Mesodermal cell (in vitro differentiated cells): ENCODE data around the gene PCSK6.

ENCODE experiments used
- H3K27ac ChIP-seq: 2 replicates; pipeline ENCODE4 v1.7.0; 2013; ENCODE audit warnings: mild to moderate bottlenecking, low read depth, low read length, moderate library complexity; ENCODE audit not compliant: severe bottlenecking
- H3K36me3 ChIP-seq: 2 replicates; pipeline ENCODE4 v1.7.1; 2013; ENCODE audit warnings: mild to moderate bottlenecking, low read length, moderate library complexity; ENCODE audit not compliant: control insufficient read depth, insufficient read depth
- H3K4me1 ChIP-seq: one replicate; pipeline ENCODE4 v1.7.1; 2013; ENCODE audit warnings: mild to moderate bottlenecking, low read length; ENCODE audit not compliant: insufficient read depth, control insufficient read depth, poor library complexity, severe bottlenecking
- H3K4me3 ChIP-seq: 2 replicates; pipeline ENCODE4 v1.7.0; 2013; ENCODE audit warnings: low read length, control low read depth, mild to moderate bottlenecking; ENCODE audit not compliant: insufficient read depth, poor library complexity, severe bottlenecking; ENCODE audit errors: extremely low read depth
- H3K9me3 ChIP-seq: 2 replicates; pipeline ENCODE4 v1.7.1; 2013; ENCODE audit warnings: mild to moderate bottlenecking, low read length, moderate library complexity; ENCODE audit not compliant: control insufficient read depth
- WGBS, 2 experiments: methylation state at CpG; one replicate each; pipeline ENCODE4 v1.1.5; 2013; ENCODE audit warnings: missing lambda C conversion rate in 2 of 2; ENCODE audit not compliant: insufficient coverage in 2 of 2; 5-methylcytosine and 5-hydroxymethylcytosine counted together

Gene PCSK6

GRCh38 chr15:101325263-101326025 is 164.1 kb downstream of the PCSK6 start:
- WGBS, 2 experiments = 89 to 94% methylated on average over 13 to 19 of the region's 19 CpGs
- Histone ChIP-seq H3K27ac (no peak overlapping the region), H3K9me3 (no peaks in the 10 kb centered on the region)

GRCh38 chr15:101324524-101325177 is 164.9 kb downstream of the PCSK6 start:
- H3K4me3 ChIP-seq = no peak overlapping the region
- 90 to 92% methylated on average over 11 to 13 of the region's 13 CpGs for WGBS, 2 experiments
- no peaks in the 10 kb centered on the region for H3K4me1 ChIP-seq
- no peaks in the 10 kb centered on the region for H3K9me3 ChIP-seq
- H3K27ac ChIP-seq = no peak overlapping the region
- H3K36me3 ChIP-seq = no peaks in the 10 kb centered on the region

More at GRCh38 chr15:101325263-101326025, 164.1 kb downstream of the PCSK6 start:
- Histone ChIP-seq H3K4me1 (no peaks in the 10 kb centered on the region), H3K36me3 (no peaks in the 10 kb centered on the region), H3K4me3 (no peak overlapping the region)

DNA sequence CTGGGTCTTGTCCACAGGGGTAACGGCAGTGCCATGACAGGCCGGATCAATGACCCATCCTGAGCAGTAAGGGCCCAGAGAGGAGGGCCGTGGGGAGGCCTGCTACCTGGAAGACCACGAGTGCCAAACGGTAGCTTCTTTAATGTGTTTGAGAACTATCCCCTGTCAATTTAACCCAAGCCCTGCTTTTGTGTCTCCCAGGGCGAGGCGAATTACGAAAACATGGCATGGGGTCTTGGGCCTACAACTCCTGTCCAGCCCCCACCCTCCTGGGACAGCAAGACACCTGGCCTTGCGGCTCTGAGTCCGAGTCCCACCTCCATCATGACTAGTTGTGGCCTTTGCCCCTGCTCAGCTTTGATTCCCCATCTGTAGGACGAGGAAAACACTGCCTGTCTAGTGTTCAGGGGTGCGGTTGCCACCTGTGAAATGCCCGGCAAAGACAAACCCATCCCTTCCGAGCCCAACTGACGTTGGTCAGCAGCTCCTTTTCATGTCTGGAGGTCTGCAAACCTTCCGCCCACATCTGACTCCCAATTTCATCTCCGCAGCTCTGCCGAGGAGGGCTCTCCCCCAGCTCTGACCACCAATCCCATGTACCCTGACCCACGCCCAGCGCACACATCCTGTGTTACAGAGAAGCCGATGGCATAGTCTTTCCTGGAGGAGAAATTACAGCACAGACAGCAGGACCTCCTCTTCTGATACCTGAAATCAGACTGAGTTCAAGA is 165.5 kb downstream of the PCSK6 start:
- Histone ChIP-seq H3K4me3 (no peak overlapping the region), H3K36me3 (no peaks in the 10 kb centered on the region), H3K4me1 (no peaks in the 10 kb centered on the region), H3K9me3 (no peaks in the 10 kb centered on the region), H3K27ac (no peak overlapping the region)
- WGBS, 2 experiments = 91 to 92% methylated on average over 19 to 21 of the region's 21 CpGs

DNA sequence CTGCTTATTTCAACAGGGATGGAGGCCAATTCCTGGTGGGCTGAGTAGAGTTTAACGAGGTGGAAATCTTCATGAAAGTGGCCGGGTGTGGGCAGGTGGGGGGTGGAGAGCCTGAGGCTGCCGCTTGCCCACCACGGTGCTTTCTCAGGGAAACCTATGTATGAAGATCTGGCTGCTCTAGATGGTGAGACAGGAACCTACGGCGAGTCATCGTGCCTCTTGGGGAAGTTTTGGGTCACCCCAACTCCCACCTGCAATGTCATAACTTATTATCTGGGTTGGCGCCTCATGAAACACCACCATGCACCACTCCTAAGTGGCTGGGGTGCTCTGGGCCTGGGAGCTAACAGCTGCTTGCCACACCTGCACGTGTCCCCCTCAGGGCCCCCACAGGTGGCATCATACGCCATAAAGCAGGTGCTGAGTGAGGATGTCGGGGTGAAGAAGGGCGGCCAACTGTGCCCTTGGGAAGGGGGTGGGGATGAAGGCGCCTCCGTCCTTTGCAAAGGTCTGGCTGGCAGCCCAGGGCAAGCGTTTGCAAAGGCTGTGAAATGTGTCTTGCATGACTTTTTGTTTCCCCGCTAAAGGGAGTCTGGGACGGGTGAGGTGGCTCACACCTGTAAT is 166.5 kb downstream of the PCSK6 start:
- Histone ChIP-seq H3K4me3 (no peak overlapping the region), H3K4me1 (no peaks in the 10 kb centered on the region), H3K9me3 (no peaks in the 10 kb centered on the region), H3K36me3 (no peaks in the 10 kb centered on the region), H3K27ac (no peak overlapping the region)
- 95 to 98% methylated on average over 15 to 16 of the region's 17 CpGs for WGBS, 2 experiments

- no peak overlapping the region for H3K4me3 ChIP-seq
- H3K36me3 ChIP-seq = no peaks in the 10 kb centered on the region
- 91 to 92% methylated on average over 16 of the region's 21 CpGs for WGBS, 2 experiments
- H3K27ac ChIP-seq = no peak overlapping the region
- no peaks in the 10 kb centered on the region for H3K9me3 ChIP-seq
- no peaks in the 10 kb centered on the region for H3K4me1 ChIP-seq
Observed at GRCh38 chr15:101322016-101322695, 167.4 kb downstream of the PCSK6 start.

GRCh38 chr15:101320501-101321052 is 168.9 kb downstream of the PCSK6 start:
- WGBS, 2 experiments = 77 to 88% methylated on average over 21 of the region's 21 CpGs
- no peak overlapping the region for H3K27ac ChIP-seq
- H3K9me3 ChIP-seq = no peaks in the 10 kb centered on the region
- H3K4me1 ChIP-seq = no peaks in the 10 kb centered on the region
- H3K4me3 ChIP-seq = no peak overlapping the region
- H3K36me3 ChIP-seq = no peaks in the 10 kb centered on the region

GRCh38 chr15:101318839-101319238 is 170.7 kb downstream of the PCSK6 start:
- Histone ChIP-seq H3K36me3 (no peaks in the 10 kb centered on the region), H3K27ac (no peak overlapping the region), H3K4me1 (no peaks in the 10 kb centered on the region), H3K4me3 (no peak overlapping the region), H3K9me3 (no peaks in the 10 kb centered on the region)
- WGBS, 2 experiments = 62 to 89% methylated on average over 5 to 6 of the region's 7 CpGs

- H3K9me3 ChIP-seq = no peaks in the 10 kb centered on the region
- no peak overlapping the region for H3K4me3 ChIP-seq
- 88 to 90% methylated on average over 17 to 18 of the region's 20 CpGs for WGBS, 2 experiments
- no peaks in the 10 kb centered on the region for H3K4me1 ChIP-seq
- H3K27ac ChIP-seq = no peak overlapping the region
- no peaks in the 10 kb centered on the region for H3K36me3 ChIP-seq
Observed at GRCh38 chr15:101318147-101318819, 171.2 kb downstream of the PCSK6 start.

DNA sequence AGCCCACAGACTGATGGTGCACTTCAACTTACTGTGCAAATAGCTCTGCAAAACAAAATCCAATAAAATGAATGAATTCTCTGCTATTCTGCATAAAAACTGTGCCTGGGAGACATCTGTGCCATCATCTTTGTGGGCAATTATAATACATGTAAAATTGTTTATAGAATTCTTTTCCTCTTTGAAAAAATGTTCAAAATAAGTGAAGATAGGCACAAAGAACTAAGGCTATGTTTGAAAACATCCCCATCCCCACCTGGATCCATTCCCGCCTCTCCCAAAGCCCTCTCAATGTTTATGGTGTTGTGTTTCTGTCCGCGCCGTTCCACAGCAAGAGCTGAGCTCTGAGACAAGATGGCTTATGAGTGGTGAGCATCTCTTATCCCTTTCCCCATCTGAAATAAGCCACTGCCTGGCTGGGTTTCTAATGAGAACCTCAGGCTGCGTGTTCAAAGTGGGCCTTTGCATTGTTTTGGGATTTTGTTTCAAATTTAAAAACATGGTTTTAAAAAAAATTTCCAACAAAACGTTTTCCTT is 172.1 kb downstream of the PCSK6 start:
- H3K9me3 ChIP-seq = no peaks in the 10 kb centered on the region
- no peaks in the 10 kb centered on the region for H3K36me3 ChIP-seq
- H3K4me1 ChIP-seq = no peaks in the 10 kb centered on the region
- H3K4me3 ChIP-seq = no peak overlapping the region
- WGBS, 2 experiments = 80% methylated on average over 1 of the region's 6 CpGs; no CpG with 5 or more reads in 1 of the 2 experiments
- H3K27ac ChIP-seq = no peak overlapping the region
